H9 (cell line): ENCODE data around the gene ELAC1. TPM values are rescaled to one million over a fixed set of nuclear protein-coding genes. Genes with fewer than 3 reads are reported as not detected.

Source experiments
- DNase-seq: peaks from one replicate; pipeline ENCODE4 v3.0.0-alpha.2; 2017
- H2AFZ ChIP-seq: one replicate; pipeline ENCODE4 v1.6.1; 2013; ENCODE audit warnings: mild to moderate bottlenecking, low read length, control low read depth, moderate library complexity
- H2AK5ac ChIP-seq: 2 replicates; pipeline ENCODE4 v1.6.1; 2013; ENCODE audit warnings: low read length, control low read depth, mixed read lengths; ENCODE audit not compliant: insufficient read length
- H2BK120ac ChIP-seq: one replicate; pipeline ENCODE4 v1.6.1; 2013; ENCODE audit warnings: low read depth, mild to moderate bottlenecking, low read length, control low read depth, inconsistent platforms; ENCODE audit not compliant: poor library complexity, severe bottlenecking
- H2BK12ac ChIP-seq: 2 replicates; pipeline ENCODE4 v1.6.1; 2013; ENCODE audit warnings: low read length, control low read depth, mixed read lengths, low read depth; ENCODE audit not compliant: insufficient read length
- H2BK15ac ChIP-seq: 2 replicates; pipeline ENCODE4 v1.6.1; 2013; ENCODE audit warnings: low read depth, low read length, control low read depth
- H2BK20ac ChIP-seq: one replicate; pipeline ENCODE4 v1.6.1; 2013; ENCODE audit warnings: low read depth, mild to moderate bottlenecking, low read length, control low read depth, inconsistent platforms; ENCODE audit not compliant: poor library complexity, severe bottlenecking
- H2BK5ac ChIP-seq: 2 replicates; pipeline ENCODE4 v1.6.1; 2013; ENCODE audit warnings: low read length, control low read depth, mixed read lengths; ENCODE audit not compliant: insufficient read length
- H3K14ac ChIP-seq: 2 replicates; pipeline ENCODE4 v1.6.1; 2013; ENCODE audit warnings: low read length, control low read depth; ENCODE audit not compliant: insufficient read depth
- H3K18ac ChIP-seq: 2 replicates; pipeline ENCODE4 v1.6.1; 2013; ENCODE audit warnings: low read depth, mild to moderate bottlenecking, mixed read lengths, low read length, control low read depth; ENCODE audit not compliant: insufficient read length
- H3K23ac ChIP-seq: 2 replicates; pipeline ENCODE4 v1.6.1; 2013; ENCODE audit warnings: low read length, control low read depth, mixed read lengths, low read depth; ENCODE audit not compliant: insufficient read length
- H3K23me2 ChIP-seq: 2 replicates; pipeline ENCODE4 v1.6.1; 2013; ENCODE audit warnings: low read depth, mild to moderate bottlenecking, mixed read lengths, low read length, control low read depth; ENCODE audit not compliant: insufficient read length, poor library complexity, severe bottlenecking
- H3K27ac ChIP-seq: 2 replicates; pipeline ENCODE4 v1.5.1; 2013; ENCODE audit warnings: low read length, control low read depth, mixed read lengths, low read depth; ENCODE audit not compliant: insufficient read length
- H3K27me3 ChIP-seq: 2 replicates; pipeline ENCODE4 v1.6.1; 2013; ENCODE audit warnings: low read length, control low read depth, inconsistent platforms; ENCODE audit not compliant: insufficient read depth
- H3K4ac ChIP-seq: 2 replicates; pipeline ENCODE4 v1.6.1; 2013; ENCODE audit warnings: low read depth, mild to moderate bottlenecking, control low read depth, inconsistent platforms, low read length, moderate library complexity
- H3K4me1 ChIP-seq: 2 replicates; pipeline ENCODE4 v1.6.1; 2013; ENCODE audit warnings: low read length, control low read depth, inconsistent platforms; ENCODE audit not compliant: insufficient read depth
- H3K4me2 ChIP-seq: 2 replicates; pipeline ENCODE4 v1.6.1; 2013; ENCODE audit warnings: low read length, control low read depth, mixed read lengths; ENCODE audit not compliant: insufficient read length, insufficient read depth
- H3K56ac ChIP-seq: 2 replicates; pipeline ENCODE4 v1.6.1; 2013; ENCODE audit warnings: low read depth, mild to moderate bottlenecking, mixed read lengths, low read length, control low read depth; ENCODE audit not compliant: insufficient read length
- H3K79me1 ChIP-seq: 2 replicates; pipeline ENCODE4 v1.6.1; 2013; ENCODE audit warnings: low read depth, mild to moderate bottlenecking, moderate library complexity, low read length, control low read depth, inconsistent platforms; ENCODE audit not compliant: insufficient read depth, poor library complexity, severe bottlenecking
- H3K79me2 ChIP-seq: 2 replicates; pipeline ENCODE4 v1.6.1; 2013; ENCODE audit warnings: low read length, control low read depth, inconsistent platforms; ENCODE audit not compliant: insufficient read depth
- H3K9ac ChIP-seq: 2 replicates; pipeline ENCODE4 v1.6.1; 2013; ENCODE audit warnings: low read length, control low read depth, mixed read lengths; ENCODE audit not compliant: insufficient read length; ENCODE audit errors: extremely low read depth
- H3K9me3 ChIP-seq: one replicate; pipeline ENCODE4 v1.6.1; 2013; ENCODE audit warnings: low read depth, low read length, inconsistent platforms; ENCODE audit not compliant: control insufficient read depth
- H3T11ph ChIP-seq: one replicate; pipeline ENCODE4 v1.6.1; 2013; ENCODE audit warnings: mild to moderate bottlenecking, low read length, control low read depth, inconsistent platforms
- H4K20me1 ChIP-seq: one replicate; pipeline ENCODE4 v1.6.1; 2013; ENCODE audit not compliant: control insufficient read depth, insufficient read length, insufficient read depth
- H4K5ac ChIP-seq: 2 replicates; pipeline ENCODE4 v1.6.1; 2013; ENCODE audit warnings: low read depth, mild to moderate bottlenecking, mixed read lengths, low read length, control low read depth; ENCODE audit not compliant: insufficient read length
- H4K8ac ChIP-seq: replicated peaks from 2 replicates; pipeline ENCODE4 v1.6.1; 2013; ENCODE audit warnings: low read length, control low read depth, mixed read lengths, low read depth; ENCODE audit not compliant: insufficient read length
- H4K91ac ChIP-seq: 2 replicates; pipeline ENCODE4 v1.6.1; 2013; ENCODE audit warnings: low read depth, mild to moderate bottlenecking, moderate library complexity, mixed read lengths, low read length, control low read depth; ENCODE audit not compliant: insufficient read length
- H3K27ac Mint-ChIP-seq, 3 experiments: 2 replicates in 2 of 3; 3 replicates in 1 of 3; pipeline ENCODE4 v1.8.0; 2020 to 2021; ENCODE audit warnings: mixed read lengths in 3 of 3, mild to moderate bottlenecking in 1 of 3, moderate library complexity in 1 of 3
- H3K27me3 Mint-ChIP-seq: 2 replicates; pipeline ENCODE4 v1.8.0; 2021; ENCODE audit warnings: low read depth, mild to moderate bottlenecking, moderate library complexity, mixed read lengths
- H3K36me3 Mint-ChIP-seq, 3 experiments: 2 replicates in 2 of 3; 3 replicates in 1 of 3; pipeline ENCODE4 v1.8.0; 2020 to 2021; ENCODE audit warnings: low read depth in 3 of 3, mixed read lengths in 3 of 3; ENCODE audit not compliant: insufficient read depth in 1 of 3
- H3K4me1 Mint-ChIP-seq, 2 experiments: 2 replicates each; pipeline ENCODE4 v1.8.0; 2020; ENCODE audit warnings: mixed read lengths in 2 of 2
- H3K4me3 Mint-ChIP-seq, 2 experiments: 2 replicates in 1 of 2; 3 replicates in 1 of 2; pipeline ENCODE4 v1.8.0; 2020 to 2021; ENCODE audit warnings: mild to moderate bottlenecking in 2 of 2, mixed read lengths in 2 of 2, moderate library complexity in 1 of 2
- H3K9me3 Mint-ChIP-seq, 2 experiments: 2 replicates in 1 of 2; 3 replicates in 1 of 2; pipeline ENCODE4 v1.8.0; 2020; ENCODE audit warnings: mild to moderate bottlenecking in 2 of 2, mixed read lengths in 2 of 2, moderate library complexity in 1 of 2
- CTCF ChIP-seq: fragments of 200-600 bp; sonication (generic); conservative IDR thresholded peaks from 3 replicates; pipeline ENCODE4 v1.8.0; 2021; ENCODE audit warnings: antibody characterized with exemption, mild to moderate bottlenecking
- WGBS: extraction: QIAGEN DNeasy Blood & Tissue Kit; methylation state at CpG from one replicate; pipeline ENCODE4 v1.1.7; 2013; ENCODE audit warnings: missing lambda C conversion rate, low lambda C conversion rate, mixed read lengths; ENCODE audit not compliant: insufficient read length; ENCODE audit errors: extremely low coverage; 5-methylcytosine and 5-hydroxymethylcytosine counted together
- total RNA-seq: library from RNA; stranded (reverse); gene quantifications from 2 replicates; pipeline ENCODE4 v1.2.1, GENCODE V29; 2021

ELAC1 gene
- total RNA-seq, 1 experiment from 2014 or later, result 5.7 TPM

- no peak overlapping the region for H3K14ac ChIP-seq
- no peak overlapping the region for H4K5ac ChIP-seq
- no peak overlapping the region for H2BK20ac ChIP-seq
- no peaks in the 10 kb centered on the region for H3K9me3 ChIP-seq
- no peak for DNase-seq
- H4K91ac ChIP-seq, result no peak overlapping the region
- H3K4me3 Mint-ChIP-seq, result no peak overlapping the region
- no peak overlapping the region for H4K8ac ChIP-seq
- TF ChIP-seq CTCF, result no peak
- H3K23me2 ChIP-seq, result no peaks in the 10 kb centered on the region
- H3K9ac ChIP-seq, result no peak overlapping the region
- H3T11ph ChIP-seq, result no peak overlapping the region
- H2AFZ ChIP-seq, result no peak overlapping the region
- no peaks in the 10 kb centered on the region for H4K20me1 ChIP-seq
- no peaks in the 10 kb centered on the region; the same call in 1 of the 2 replicates for H3K4me1 ChIP-seq
- H3K27me3 ChIP-seq, result no peaks in the 10 kb centered on the region
- H3K79me1 ChIP-seq, result no peaks in the 10 kb centered on the region
- H3K27ac ChIP-seq, result no peak overlapping the region
- H3K9me3 Mint-ChIP-seq, result no peaks in the 10 kb centered on the region
- no peak overlapping the region for H2BK15ac ChIP-seq
- H3K27ac Mint-ChIP-seq, result no peak overlapping the region
- H3K4me2 ChIP-seq, result no peak overlapping the region
- no peaks in the 10 kb centered on the region for H3K79me2 ChIP-seq
- WGBS, result no CpG with 5 or more reads among the region's 4 CpGs
- H3K36me3 Mint-ChIP-seq, result peaks cover 2 to 6% (median 3%) of the 10 kb centered on the region in 3 experiments; a peak in 4 of 7 replicates
- H3K18ac ChIP-seq, result no peak overlapping the region
- no peak overlapping the region for H3K56ac ChIP-seq
- H3K4me1 Mint-ChIP-seq, result peaks cover 6 to 9% of the 10 kb centered on the region in 2 experiments
- H2BK5ac ChIP-seq, result no peak overlapping the region
- no peak overlapping the region for H3K4ac ChIP-seq
- H2BK120ac ChIP-seq, result no peak overlapping the region
- no peak overlapping the region for H2AK5ac ChIP-seq
- H2BK12ac ChIP-seq, result no peak overlapping the region
- no peaks in the 10 kb centered on the region for H3K27me3 Mint-ChIP-seq
- no peak overlapping the region for H3K23ac ChIP-seq
Observed at GRCh38 chr18:50950626-50951025, 17.2 kb upstream of the ELAC1 start.
